GM21619 (cell line): ENCODE results near the gene LARGE1.
A peak's percentile ranks its signal among the peaks of the same experiment; 100 is the strongest.

Experiments
- ATAC-seq: cut with Tn5 transposase; IDR thresholded peaks from one replicate; pipeline ENCODE4 v1.9.1; 2021; ENCODE audit not compliant: unreplicated experiment

Gene LARGE1

GRCh38 chr22:33920197-33920540 lies at the start of gene LARGE1:
Gene LARGE1, minus strand, starts transcription at chr22:33920476.
- ATAC-seq = no peak

GRCh38 chr22:33969045-33969444 lies 48.8 kb upstream of the LARGE1 start:
- ATAC-seq = no peak

- no peak for ATAC-seq
These were observed 43.8 kb upstream of the LARGE1 start for GRCh38 chr22:33964121-33964520.

- no peak for ATAC-seq
These were observed 42.1 kb upstream of the LARGE1 start for GRCh38 chr22:33962409-33962808.

GRCh38 chr22:33958741-33959140 lies 38.5 kb upstream of the LARGE1 start:
- ATAC-seq = no peak

- no peak for ATAC-seq
These were observed 36.8 kb upstream of the LARGE1 start for GRCh38 chr22:33957086-33957485.

GRCh38 chr22:33952776-33953175 lies 32.5 kb upstream of the LARGE1 start:
- ATAC-seq = no peak

GRCh38 chr22:33940741-33941140 lies 20.5 kb upstream of the LARGE1 start:
- no peak for ATAC-seq

- no peak for ATAC-seq
These were observed 12.7 kb upstream of the LARGE1 start for GRCh38 chr22:33932997-33933396.

GRCh38 chr22:33931406-33931805 lies 11.1 kb upstream of the LARGE1 start:
- no peak for ATAC-seq

GRCh38 chr22:33927752-33928151 lies 7.5 kb upstream of the LARGE1 start:
- no peak for ATAC-seq

- no peak for ATAC-seq
These were observed 4.9 kb upstream of the LARGE1 start for GRCh38 chr22:33925194-33925593.

GRCh38 chr22:33923660-33924246 lies 3.5 kb upstream of the LARGE1 start:
- no peak for ATAC-seq

GRCh38 chr22:33923033-33923432 lies 2.8 kb upstream of the LARGE1 start:
- no peak for ATAC-seq

- no peak for ATAC-seq
These were observed 2.0 kb upstream of the LARGE1 start for GRCh38 chr22:33922349-33922681.

- no peak for ATAC-seq
These were observed 1.5 kb upstream of the LARGE1 start for GRCh38 chr22:33921525-33922348.

GRCh38 chr22:33920927-33921524 lies 750 bp upstream of the LARGE1 start:
- peak; percentile 64 for ATAC-seq

GRCh38 chr22:33919391-33920196 lies 682 bp downstream of the LARGE1 start:
- no peak for ATAC-seq

GRCh38 chr22:33918676-33919365 lies 1.5 kb downstream of the LARGE1 start:
- ATAC-seq = no peak

- ATAC-seq = no peak
These were observed 2.4 kb downstream of the LARGE1 start for GRCh38 chr22:33917744-33918406.

- ATAC-seq = no peak
These were observed 5.6 kb downstream of the LARGE1 start for GRCh38 chr22:33914699-33915098.
